Activated CD4-positive, alpha-beta memory T cell treated with anti-CD3 and anti-CD28 coated beads for 36 hours (primary cell): ENCODE data around the gene FOCAD. TPM values are rescaled to one million over a fixed set of nuclear protein-coding genes. Genes with fewer than 3 reads are reported as not detected.

Source experiments
- CTCF ChIA-PET: fragments of 350-600 bp; sonication (Branson Sonifier 250); formaldehyde crosslinking; loops from one replicate; lab custom pipeline; 2021; ENCODE audit warnings: antibody characterized with exemption, inconsistent platforms; lab: Charles Lee
- POLR2A ChIA-PET: fragments of 350-600 bp; sonication (Branson Sonifier 250); formaldehyde crosslinking; loops from one replicate; lab custom pipeline; 2021; ENCODE audit warnings: antibody characterized with exemption; lab: Charles Lee
- DNase-seq: peaks from one replicate; pipeline ENCODE4 v3.0.0-alpha.2; 2020
- H3K27ac Mint-ChIP-seq: one replicate; pipeline ENCODE4 v1.8.0; 2021; ENCODE audit warnings: mixed read lengths
- H3K27me3 Mint-ChIP-seq: one replicate; pipeline ENCODE4 v1.8.0; 2021; ENCODE audit warnings: mixed read lengths
- H3K36me3 Mint-ChIP-seq: one replicate; pipeline ENCODE4 v1.8.0; 2021; ENCODE audit warnings: mixed read lengths
- H3K4me1 Mint-ChIP-seq: one replicate; pipeline ENCODE4 v1.8.0; 2021; ENCODE audit warnings: low read depth, mixed read lengths
- H3K4me3 Mint-ChIP-seq: one replicate; pipeline ENCODE4 v1.8.0; 2021; ENCODE audit warnings: mild to moderate bottlenecking, mixed read lengths
- H3K9me3 Mint-ChIP-seq: one replicate; pipeline ENCODE4 v1.8.0; 2021; ENCODE audit warnings: mixed read lengths
- intact Hi-C: fragments of 100-400 bp; cut with micrococcal nuclease; formaldehyde crosslinking; loops from one replicate; pipeline ENCODE4 v1.15.1; 2023
- total RNA-seq, 2 experiments: library from RNA; stranded (reverse); gene quantifications; one replicate each; pipeline ENCODE4 v1.2.3, GENCODE V29; 2021

FOCAD gene
- total RNA-seq, 2 experiments from 2014 or later, result 35.4 to 37.1 TPM

DNA sequence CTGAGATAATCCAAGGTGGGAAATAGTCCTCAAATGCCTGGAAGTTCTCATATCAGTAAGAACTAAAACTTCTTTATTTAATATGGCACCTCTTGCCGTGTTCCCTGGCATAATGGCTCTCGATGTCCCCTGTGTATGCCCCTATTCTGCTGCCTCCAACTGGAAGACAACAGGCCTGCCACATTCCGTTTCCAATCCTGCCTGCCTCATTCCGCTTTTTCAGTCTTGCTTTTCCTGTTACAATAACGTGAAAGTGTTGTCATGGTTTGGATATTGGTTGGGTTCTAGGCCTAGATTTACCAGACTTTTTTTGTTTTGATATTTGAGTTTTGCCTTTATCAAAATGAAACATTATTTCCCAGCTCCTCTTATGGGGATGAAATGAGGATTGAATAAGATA is 98.2 kb downstream of the FOCAD start:
- no peaks in the 10 kb centered on the region for H3K4me1 Mint-ChIP-seq
- CTCF ChIA-PET, result no interaction called here
- peaks cover 7% of the 10 kb centered on the region for H3K36me3 Mint-ChIP-seq
- no peaks in the 10 kb centered on the region for H3K9me3 Mint-ChIP-seq
- no peak for DNase-seq
- H3K4me3 Mint-ChIP-seq, result no peak overlapping the region
- no peak overlapping the region for H3K27ac Mint-ChIP-seq
- H3K27me3 Mint-ChIP-seq, result no peaks in the 10 kb centered on the region
- POLR2A ChIA-PET, result interaction anchor here (1.0 kb wide), 1 partner anchor 62 kb away, joined by 3 read pairs; no protein-coding TSS in a partner anchor
- intact Hi-C loops, result loop anchor here (10.0 kb wide), 1 partner anchor 63 kb away; no protein-coding TSS in a partner anchor

DNA sequence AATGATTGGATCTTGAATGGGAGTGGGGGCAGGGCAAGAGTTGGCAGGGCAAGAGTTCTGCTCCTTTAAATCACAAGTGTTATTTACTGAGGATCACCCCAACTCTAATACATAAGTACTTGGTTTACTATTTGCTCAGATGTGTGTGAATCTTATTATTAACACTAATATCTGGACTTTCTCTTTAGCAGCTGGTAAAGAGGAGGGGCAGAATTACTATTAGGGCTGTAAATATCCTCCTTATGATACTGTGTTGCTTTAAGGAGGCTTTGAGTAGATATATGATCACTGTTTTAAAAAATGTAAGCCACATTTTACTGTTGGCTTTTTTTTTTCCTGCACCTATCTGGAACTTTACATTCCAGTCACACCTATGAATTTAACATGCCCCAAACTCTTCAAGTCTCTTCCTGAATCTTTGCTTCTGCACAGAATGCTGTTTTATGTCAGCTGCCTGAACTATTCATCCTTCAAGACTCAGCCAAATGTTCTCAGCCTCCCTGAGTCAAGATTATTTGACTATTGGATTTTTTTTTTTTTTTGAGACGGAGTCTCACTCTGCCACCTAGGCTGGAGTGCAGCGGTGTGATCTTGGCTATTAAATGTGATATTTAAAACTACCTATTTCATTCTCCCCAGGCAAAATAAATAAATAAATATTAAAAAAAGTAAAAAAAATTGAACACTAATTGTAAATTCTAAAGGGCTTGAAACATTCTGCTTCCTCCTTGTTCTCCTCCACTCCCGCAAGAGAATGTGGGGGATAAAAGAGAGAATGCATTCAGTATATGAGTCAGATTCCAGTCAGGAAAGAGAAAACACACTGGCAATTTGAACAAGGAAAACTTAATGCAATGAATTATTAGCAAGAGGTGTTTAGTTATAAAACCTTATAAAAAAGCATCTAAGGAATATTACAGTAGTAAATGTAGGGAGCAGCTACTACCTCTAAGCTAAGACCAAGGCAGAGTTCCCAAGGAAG is 99.3 kb downstream of the FOCAD start:
- Mint-ChIP-seq H3K4me1 (no peaks in the 10 kb centered on the region), H3K27ac (no peak overlapping the region), H3K9me3 (no peaks in the 10 kb centered on the region), H3K36me3 (peaks cover 7% of the 10 kb centered on the region), H3K4me3 (no peak overlapping the region), H3K27me3 (no peaks in the 10 kb centered on the region)
- POLR2A ChIA-PET, result interaction anchor here (1.0 kb wide), 1 partner anchor 61 kb away, joined by 3 read pairs; no protein-coding TSS in a partner anchor
- intact Hi-C loops, result loop anchor here (10.0 kb wide), 1 partner anchor 61 kb away; no protein-coding TSS in a partner anchor
- CTCF ChIA-PET, result no interaction called here
- DNase-seq, result no peak

DNA sequence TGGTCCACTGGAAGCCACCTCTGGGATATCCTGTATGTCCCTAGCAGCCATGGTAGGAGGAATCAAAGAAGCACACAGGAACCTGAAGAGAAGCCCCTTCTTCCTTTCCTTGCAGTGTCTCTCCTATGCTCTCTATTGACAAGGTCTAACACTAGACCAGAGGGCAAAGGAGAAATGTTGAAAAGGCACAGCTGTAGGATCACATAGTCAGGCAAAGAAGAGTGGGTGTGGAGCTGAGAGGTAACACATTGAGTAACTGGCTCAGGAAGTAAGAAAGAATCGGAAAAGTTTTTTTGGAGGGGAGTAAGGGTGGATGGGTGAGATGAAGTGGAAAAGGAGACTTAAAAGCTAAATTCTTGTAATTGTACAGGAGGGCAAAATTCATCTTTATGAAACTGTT is 100.1 kb downstream of the FOCAD start:
- intact Hi-C loops, result loop anchor here (10.0 kb wide), 1 partner anchor 61 kb away; no protein-coding TSS in a partner anchor

DNA sequence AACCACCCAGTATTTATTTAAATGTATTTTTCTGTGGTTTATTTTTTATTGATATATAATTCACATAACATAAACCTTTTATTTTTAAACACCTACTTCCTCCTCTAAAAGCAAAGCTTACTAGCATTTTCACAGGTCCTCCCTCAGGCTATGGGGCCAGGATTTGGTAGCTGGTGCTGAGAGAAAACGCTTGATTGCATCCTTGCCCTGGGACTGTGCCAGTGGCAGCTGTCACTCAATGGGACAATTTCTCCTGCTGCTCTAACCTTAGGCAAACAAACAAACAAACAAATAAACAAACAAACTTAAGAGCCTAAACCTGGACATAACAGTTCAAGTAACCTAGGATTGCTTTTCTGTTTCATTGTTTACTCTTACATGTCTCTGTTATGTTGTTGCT is 102.7 kb downstream of the FOCAD start:
- POLR2A ChIA-PET, result no interaction called here
- H3K27me3 Mint-ChIP-seq, result no peaks in the 10 kb centered on the region
- no peak overlapping the region for H3K27ac Mint-ChIP-seq
- H3K36me3 Mint-ChIP-seq, result peaks cover 22% of the 10 kb centered on the region
- H3K4me1 Mint-ChIP-seq, result no peaks in the 10 kb centered on the region
- H3K9me3 Mint-ChIP-seq, result no peaks in the 10 kb centered on the region
- intact Hi-C loops, result loop anchor here (10.0 kb wide), 1 partner anchor 58 kb away; no protein-coding TSS in a partner anchor
- DNase-seq, result no peak
- CTCF ChIA-PET, result no interaction called here
- no peak overlapping the region for H3K4me3 Mint-ChIP-seq

More for the DNA sequence above, 100.1 kb downstream of the FOCAD start:
- Mint-ChIP-seq H3K36me3 (peaks cover 7% of the 10 kb centered on the region), H3K27ac (no peak overlapping the region), H3K27me3 (no peaks in the 10 kb centered on the region), H3K9me3 (no peaks in the 10 kb centered on the region), H3K4me1 (no peaks in the 10 kb centered on the region), H3K4me3 (no peak overlapping the region)
- CTCF ChIA-PET, result interaction anchor here (0.9 kb wide), 1 partner anchor 157 kb away, joined by 3 read pairs; no protein-coding TSS in a partner anchor
- no peak for DNase-seq
- POLR2A ChIA-PET, result no interaction called here

DNA sequence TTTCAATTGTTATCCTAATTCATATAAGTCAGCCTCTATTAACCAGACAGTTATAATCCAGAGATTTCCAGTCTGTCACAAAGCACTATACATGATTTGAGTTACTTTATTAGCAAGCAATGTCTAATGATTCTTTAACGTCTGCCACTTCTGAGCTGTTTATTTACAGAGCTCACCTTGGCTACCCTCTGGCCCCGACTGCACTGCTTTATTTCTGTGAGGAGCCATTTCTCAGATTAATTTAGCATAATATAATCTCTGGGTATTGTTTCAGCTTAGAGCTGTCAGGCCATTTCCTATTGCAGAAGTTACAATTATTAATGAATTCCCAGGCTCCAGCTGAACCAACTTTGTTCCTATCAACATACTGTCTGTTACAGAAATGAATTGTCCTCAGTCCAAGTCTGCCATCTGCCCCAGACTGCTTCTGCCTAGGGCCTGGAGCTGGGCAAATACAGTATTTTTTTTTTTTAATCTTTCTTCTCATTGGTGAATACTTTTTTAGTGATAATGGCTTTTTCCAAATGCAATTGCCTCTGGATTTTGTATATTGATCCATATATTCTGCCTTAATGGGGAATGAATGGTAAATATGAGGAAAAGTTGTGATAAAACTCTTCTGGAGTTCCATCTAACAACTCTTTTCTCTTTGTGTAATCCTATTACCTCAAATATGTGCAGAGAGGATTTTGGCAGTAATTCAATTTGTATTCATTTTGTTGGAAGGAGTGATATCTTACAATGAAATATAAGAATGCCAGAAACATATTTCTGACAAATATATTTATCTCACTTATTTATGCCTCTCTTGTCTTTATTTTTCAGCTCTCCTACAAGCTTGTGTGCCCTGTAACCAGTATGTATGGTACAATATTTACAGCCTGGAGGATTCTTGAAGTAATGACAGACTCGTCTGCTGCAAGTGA is 104.7 kb downstream of the FOCAD start:
- Mint-ChIP-seq H3K9me3 (no peaks in the 10 kb centered on the region), H3K4me3 (no peak overlapping the region), H3K27me3 (no peaks in the 10 kb centered on the region), H3K36me3 (peaks cover 19% of the 10 kb centered on the region), H3K27ac (no peak overlapping the region), H3K4me1 (no peaks in the 10 kb centered on the region)
- no peak for DNase-seq
- CTCF ChIA-PET, result interaction anchor here (1.0 kb wide), 1 partner anchor 96 kb away, joined by 4 read pairs; no protein-coding TSS in a partner anchor
- POLR2A ChIA-PET, result no interaction called here
- intact Hi-C loops, result loop anchor here (10.0 kb wide), 1 partner anchor 56 kb away; no protein-coding TSS in a partner anchor

DNA sequence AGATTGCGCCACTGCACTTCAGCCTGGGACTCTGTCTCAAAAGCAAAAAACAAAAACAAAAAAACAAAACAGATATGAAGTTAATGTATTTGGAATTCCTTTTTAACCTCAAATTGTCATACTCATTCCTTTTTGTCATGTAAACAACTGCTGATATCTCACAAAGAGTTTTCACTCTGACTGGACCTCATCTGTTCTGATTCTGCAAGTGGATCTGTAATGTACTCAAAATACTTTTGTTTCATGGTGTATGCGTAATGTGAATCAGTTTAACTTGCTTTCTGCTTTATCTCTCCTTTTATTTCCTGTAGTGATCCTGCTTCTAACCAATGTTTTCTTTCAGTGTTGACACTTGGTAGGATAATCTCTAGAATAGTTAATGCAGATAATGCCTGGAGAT is 106.7 kb downstream of the FOCAD start:
- Mint-ChIP-seq H3K9me3 (no peaks in the 10 kb centered on the region), H3K27me3 (no peaks in the 10 kb centered on the region), H3K36me3 (peaks cover 20% of the 10 kb centered on the region), H3K4me3 (no peak overlapping the region), H3K4me1 (no peaks in the 10 kb centered on the region), H3K27ac (no peak overlapping the region)
- POLR2A ChIA-PET, result no interaction called here
- DNase-seq, result no peak
- intact Hi-C loops, result no loop called here
- CTCF ChIA-PET, result no interaction called here

DNA sequence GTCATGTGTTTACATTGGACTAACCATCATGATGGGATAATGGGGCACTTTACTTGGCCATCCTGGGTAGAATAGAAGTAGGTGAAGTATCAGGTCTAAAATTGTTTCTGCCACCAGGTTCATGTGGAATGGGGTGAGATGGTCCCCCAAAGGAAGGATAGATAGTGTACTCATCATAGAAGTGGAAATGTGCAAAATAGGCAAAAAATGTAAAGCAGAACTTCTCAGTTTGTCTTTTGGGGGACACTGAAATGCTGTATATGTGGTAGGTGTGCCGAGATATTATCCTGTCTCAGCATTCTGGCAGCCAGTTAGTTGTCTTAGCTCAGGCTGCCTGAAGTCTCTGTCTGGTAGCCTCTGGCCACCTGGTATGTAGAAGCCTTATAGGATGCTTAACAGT is 107.6 kb downstream of the FOCAD start:
- CTCF ChIA-PET, result no interaction called here
- Mint-ChIP-seq H3K27me3 (no peaks in the 10 kb centered on the region), H3K4me3 (no peak overlapping the region), H3K36me3 (peaks cover 21% of the 10 kb centered on the region), H3K27ac (no peak overlapping the region), H3K4me1 (no peaks in the 10 kb centered on the region), H3K9me3 (no peaks in the 10 kb centered on the region)
- POLR2A ChIA-PET, result no interaction called here
- DNase-seq, result no peak
- intact Hi-C loops, result no loop called here

DNA sequence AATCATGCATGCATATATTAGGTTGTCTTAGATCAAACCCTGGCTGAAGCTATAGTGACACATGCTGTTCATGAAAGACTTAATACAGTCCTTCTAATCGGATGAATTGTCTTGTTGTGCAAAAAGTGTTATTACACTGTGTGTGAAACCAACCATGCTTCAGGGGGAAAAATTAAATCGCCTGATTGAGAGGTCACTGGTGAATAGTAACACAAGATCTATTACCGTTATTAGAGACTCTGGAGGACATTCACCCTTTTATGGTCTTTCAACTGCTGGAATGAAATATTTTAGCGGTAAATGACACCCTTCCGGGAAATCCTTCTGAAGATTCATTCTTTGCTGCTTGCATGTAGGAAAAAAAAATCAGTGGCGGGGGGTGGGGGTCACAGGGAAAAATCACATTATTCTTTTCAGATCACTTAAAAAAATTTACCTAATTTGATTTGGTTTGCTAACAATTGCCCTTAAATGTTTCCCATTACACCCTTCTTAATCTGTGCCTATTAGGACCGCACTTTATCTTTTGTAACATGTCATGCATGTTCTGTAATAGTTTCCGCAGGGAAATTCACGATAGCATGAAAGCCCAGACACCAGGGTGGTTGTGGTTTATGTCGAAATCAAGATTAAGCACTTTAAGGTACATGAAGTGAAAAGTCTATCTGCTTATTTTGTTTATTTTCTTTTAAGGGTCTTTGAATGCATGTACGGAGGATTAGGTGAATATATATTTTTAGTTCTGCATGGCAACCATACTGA is 120.6 kb downstream of the FOCAD start:
- Mint-ChIP-seq H3K4me1 (no peaks in the 10 kb centered on the region), H3K4me3 (no peak overlapping the region), H3K27ac (no peak overlapping the region), H3K9me3 (no peaks in the 10 kb centered on the region), H3K36me3 (no peaks in the 10 kb centered on the region), H3K27me3 (no peaks in the 10 kb centered on the region)
- intact Hi-C loops, result no loop called here
- no peak for DNase-seq
- ChIA-PET POLR2A (no interaction called here), CTCF (no interaction called here)

DNA sequence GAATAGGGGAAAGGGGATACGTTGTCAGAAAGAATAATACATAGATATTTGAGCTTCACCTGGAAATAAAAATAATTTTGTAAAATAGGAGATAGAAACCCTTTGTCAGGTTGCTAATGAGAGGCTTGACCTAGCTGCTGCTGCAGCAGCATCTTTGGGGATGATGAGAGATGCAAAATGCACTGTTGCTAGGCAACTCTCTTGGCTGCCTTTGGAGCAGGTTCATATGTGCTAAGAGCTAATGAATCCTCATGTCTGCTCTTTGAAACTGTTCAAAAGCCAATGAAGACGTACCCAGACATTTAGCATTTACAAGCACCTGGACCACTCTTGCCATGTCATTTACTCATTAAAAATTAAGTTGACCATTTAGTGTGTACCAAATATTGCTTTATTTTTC is 121.7 kb downstream of the FOCAD start:
- no peak overlapping the region for H3K4me3 Mint-ChIP-seq
- no peak overlapping the region for H3K27ac Mint-ChIP-seq
- POLR2A ChIA-PET, result interaction anchor here (0.9 kb wide), 1 partner anchor 26 kb away, joined by 4 read pairs; no protein-coding TSS in a partner anchor
- no peaks in the 10 kb centered on the region for H3K27me3 Mint-ChIP-seq
- H3K4me1 Mint-ChIP-seq, result no peaks in the 10 kb centered on the region
- H3K36me3 Mint-ChIP-seq, result no peaks in the 10 kb centered on the region
- H3K9me3 Mint-ChIP-seq, result no peaks in the 10 kb centered on the region
- no peak for DNase-seq
- intact Hi-C loops, result no loop called here
- CTCF ChIA-PET, result no interaction called here

DNA sequence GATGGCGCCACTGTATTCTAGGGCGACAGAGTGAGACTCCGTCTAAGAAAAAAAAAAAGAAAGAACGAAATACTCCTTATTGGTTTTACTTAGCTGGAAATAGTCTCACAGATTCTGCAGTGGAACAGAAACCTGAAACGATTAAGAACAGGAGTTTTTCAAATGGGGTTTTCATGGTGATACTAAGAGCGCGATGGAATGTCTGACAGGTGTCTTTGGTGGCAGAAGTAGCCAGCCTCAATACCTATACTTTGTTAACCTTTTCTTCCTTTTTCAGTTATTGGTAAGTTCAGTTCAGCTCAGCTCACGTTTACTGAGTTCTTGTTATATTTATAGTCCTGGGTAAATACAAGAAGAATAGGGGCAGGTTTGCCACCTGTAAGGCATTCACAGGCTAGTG is 123.9 kb downstream of the FOCAD start:
- intact Hi-C loops, result no loop called here
- Mint-ChIP-seq H3K4me3 (no peak overlapping the region), H3K27me3 (no peaks in the 10 kb centered on the region), H3K27ac (no peak overlapping the region), H3K9me3 (no peaks in the 10 kb centered on the region), H3K36me3 (no peaks in the 10 kb centered on the region), H3K4me1 (no peaks in the 10 kb centered on the region)
- POLR2A ChIA-PET, result no interaction called here
- DNase-seq, result no peak
- CTCF ChIA-PET, result no interaction called here

DNA sequence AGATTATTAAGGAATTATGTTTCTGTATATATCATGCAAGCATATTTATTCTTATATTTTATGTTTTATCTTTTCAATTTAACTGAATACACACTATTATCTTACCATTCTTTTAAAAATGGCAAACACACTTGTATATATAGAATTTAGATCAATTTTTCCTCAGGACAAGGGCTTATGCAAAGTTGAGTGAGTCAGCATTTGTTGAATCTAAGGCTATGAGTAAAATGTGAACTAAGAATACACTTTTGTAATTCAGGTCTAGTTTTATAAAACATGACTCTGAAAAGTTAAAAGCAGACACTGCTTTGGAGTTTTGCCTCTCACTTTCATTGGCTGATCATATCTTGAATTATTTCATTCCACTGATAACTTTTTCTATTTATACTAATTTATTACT is 127.8 kb downstream of the FOCAD start:
- Mint-ChIP-seq H3K9me3 (no peaks in the 10 kb centered on the region), H3K4me1 (no peaks in the 10 kb centered on the region), H3K4me3 (no peak overlapping the region), H3K27me3 (no peaks in the 10 kb centered on the region), H3K27ac (no peak overlapping the region), H3K36me3 (no peaks in the 10 kb centered on the region)
- DNase-seq, result no peak
- POLR2A ChIA-PET, result no interaction called here
- CTCF ChIA-PET, result no interaction called here
- intact Hi-C loops, result no loop called here
